IPS-11a (cell line): ENCODE data around the gene SLC39A1.
"Not testable (repeated sequence)": the region's sequence is repeated elsewhere in the genome, so short reads cannot be mapped to it uniquely, and the experiment has no call there.

Source experiments
- H3K4me3 ChIP-seq: one replicate; pipeline ENCODE4 v1.5.1; 2013; ENCODE audit warnings: low read depth, low read length, control low read depth

SLC39A1 gene

GRCh38 chr1:153933430-153933829 lies 29.9 kb downstream of the SLC39A1 start:
- no peak overlapping the region for H3K4me3 ChIP-seq

DNA sequence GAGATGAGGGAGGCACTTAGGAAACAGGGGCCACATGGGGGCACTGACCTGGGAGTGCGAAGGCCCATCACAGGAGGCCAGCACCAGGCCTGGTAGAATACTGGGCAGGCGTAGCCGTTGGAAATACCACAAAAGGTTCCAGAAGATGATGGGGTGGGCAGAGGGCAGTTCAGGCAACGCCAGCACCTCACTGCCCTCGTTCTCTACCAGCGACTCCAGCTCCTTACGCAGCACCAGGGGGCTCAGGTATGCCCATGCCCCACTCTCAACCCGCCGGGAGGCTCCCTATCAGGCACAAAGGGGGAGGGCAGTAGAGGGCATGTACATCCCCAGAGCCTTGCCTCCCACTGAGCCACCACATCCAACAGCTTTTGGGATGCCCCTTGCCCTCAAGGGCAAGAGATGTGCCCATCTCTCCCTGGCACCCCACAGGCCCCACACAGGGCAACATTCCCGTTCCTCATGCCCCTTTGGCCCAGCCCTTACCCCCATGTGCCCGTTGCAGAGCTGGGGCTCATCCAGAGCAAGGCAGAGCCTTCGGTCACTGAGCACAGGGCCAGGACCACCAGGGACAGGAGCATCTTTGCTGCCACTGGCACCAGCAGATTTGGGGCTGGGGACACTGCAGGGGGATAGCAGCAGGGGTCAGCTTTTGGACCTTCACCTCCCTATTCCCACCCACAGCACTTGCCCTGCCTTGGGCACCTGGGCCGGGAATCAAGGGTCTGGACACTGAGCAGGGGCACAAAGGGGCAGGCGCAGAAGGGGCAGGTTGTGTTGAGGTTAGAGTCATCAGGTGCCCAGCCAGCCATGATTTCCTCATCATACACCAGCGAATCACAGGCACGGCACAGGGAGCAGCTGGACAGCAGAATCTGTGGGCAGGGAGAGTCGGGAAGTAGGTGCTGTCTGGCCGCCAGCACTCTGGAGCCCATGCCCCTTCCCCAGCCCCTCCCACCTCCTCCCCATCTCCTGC lies 30.9 kb downstream of the SLC39A1 start:
- H3K4me3 ChIP-seq: no peak overlapping the region

GRCh38 chr1:153929981-153930948 lies 33.1 kb downstream of the SLC39A1 start:
- H3K4me3 ChIP-seq: no peak overlapping the region

DNA sequence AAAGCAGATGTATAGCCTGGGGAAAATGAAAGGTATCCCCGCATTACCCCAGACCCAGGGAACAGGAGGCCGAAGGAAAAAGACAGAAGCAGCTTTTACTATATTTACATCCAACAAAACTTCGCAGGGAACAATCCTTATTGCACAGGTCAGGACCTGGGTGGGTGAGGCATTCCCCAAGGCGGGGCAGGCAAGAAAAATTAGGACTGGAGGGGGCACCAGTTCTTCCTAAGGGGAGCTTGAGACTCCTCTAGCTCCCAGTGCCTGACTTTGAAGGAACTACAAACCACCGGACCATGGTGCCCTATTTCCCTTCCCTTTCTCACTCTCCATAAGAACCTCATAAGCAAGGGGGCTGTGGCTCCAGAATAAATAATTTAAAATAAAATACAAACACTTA lies 33.9 kb downstream of the SLC39A1 start:
- no peak overlapping the region for H3K4me3 ChIP-seq

GRCh38 chr1:153928791-153929341 lies 34.5 kb downstream of the SLC39A1 start:
- no peak overlapping the region for H3K4me3 ChIP-seq

GRCh38 chr1:153928245-153928644 lies 35.1 kb downstream of the SLC39A1 start:
- no peak overlapping the region for H3K4me3 ChIP-seq

DNA sequence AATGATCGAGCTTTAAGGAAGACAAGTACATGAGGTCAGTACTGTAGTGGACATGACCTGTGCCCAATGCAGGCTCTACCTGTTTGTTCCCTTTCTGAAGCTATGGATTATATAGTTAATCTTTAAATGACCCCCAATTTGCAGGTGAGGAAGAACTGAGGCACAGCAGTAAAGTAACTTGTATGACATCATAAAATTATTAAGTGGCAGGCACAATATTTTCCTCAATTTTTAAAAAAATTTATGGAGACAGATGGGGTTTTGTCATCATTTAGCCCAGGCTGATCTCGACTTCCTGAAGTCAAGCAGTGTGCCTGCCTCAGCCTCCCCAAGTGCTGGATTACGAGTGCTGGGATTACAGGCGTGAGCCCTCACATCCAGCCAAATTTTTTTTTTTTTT lies 36.9 kb downstream of the SLC39A1 start:
- no peak overlapping the region for H3K4me3 ChIP-seq

DNA sequence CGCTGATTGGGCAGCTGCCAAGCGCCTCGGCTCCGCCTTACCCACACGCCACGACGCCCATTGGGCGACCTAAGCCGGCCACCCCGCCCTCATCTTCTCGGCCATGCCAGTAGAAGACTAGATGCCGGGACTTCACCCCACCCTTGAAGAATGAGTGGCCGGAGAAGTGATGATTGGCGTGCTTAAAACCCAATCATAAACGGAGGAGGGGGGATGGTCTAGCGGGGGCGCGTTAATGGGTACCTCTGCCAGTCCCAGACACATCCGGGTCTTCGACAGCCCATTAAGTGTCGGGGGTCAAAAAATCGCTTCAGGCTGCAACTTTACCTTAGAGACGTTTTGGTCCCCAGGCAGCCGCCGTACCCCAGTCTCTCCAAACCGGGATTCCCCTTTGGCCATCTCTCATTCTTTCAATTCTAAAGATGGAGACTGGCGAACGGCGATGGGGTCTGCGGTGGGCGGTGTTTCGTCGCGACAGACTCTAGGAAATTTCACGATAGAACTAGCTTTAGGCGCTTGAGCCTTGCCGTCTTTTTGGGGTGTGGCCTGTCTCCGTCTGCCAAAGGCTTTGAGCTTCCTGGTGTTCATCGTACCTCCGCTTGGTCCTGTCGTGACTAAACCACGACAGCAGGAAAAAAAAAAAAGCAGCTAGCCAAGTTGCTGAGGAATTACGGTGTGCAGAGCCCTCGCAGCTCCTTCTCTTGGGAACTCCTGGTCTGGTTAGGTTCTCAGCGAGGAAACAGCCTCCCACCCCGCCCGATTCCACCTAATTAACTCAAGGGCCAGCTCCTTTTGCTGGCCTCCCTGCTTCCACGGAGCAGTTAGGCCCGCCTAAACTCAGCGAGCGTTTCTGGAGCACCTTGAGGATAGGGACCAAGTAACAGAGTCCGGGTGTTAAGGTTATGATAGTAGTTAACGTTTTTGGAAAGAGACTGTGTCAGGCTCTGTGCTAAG lies 40.1 kb downstream of the SLC39A1 start, which contains the start of gene GATAD2B:
Gene GATAD2B, minus strand, starts transcription at position 1 of the 954 bp plus-strand sequence. CDS start 94,625 bp downstream, outside the sequence.
- H3K4me3 ChIP-seq: peak within 1 kb of the TSS; percentile 89

- peak overlapping the region; percentile 89 for H3K4me3 ChIP-seq
Measured at GRCh38 chr1:153922076-153922971, 41.0 kb downstream of the SLC39A1 start.

DNA sequence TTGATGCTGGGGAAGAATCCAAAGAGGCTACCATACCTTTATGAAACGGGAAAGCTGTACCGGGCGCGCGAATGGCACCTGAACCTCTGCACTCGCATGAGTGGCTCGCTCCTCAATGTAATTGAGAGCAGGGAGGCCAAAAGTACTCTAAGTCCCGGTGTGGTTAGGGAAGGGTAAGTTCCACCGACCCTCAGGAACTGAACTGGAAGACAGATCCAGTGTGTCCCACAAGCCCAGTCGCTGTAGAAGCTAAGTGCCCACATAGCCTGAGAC lies 41.6 kb downstream of the SLC39A1 start:
- H3K4me3 ChIP-seq: peak overlapping the region; percentile 89

DNA sequence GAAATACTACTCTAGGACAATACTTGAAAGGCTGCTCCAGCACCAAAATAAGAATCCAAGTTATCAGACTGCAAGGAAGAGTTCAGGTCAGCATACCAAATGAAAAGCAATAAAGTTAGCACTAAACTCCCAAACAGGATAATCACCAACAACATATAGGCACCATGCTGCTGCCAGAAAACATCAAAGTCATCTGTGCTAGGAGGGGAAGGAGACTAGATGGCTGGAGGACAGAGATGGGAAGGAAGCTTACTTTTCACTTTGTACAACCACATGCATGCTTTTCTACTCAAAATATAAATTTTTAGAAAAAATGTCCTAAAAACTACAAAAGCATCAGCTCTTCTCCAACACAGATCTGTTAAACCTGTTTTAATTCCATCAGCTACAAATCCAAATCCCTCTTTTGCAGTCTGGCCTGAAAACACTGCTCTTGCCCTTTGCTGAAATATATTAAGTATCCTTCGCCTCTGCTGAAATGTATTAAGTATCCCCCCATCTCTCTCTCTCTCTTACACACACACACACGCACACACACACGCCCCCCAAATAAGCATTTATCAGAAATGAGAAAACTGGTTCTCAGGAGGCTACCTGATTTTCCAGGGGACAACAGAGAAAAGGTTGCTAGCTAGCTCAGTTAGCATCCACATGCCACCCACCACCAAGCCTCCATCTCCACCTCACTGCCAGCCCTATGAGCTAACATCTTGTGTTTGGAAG lies 42.1 kb downstream of the SLC39A1 start:
- peak overlapping the region; percentile 89 for H3K4me3 ChIP-seq

DNA sequence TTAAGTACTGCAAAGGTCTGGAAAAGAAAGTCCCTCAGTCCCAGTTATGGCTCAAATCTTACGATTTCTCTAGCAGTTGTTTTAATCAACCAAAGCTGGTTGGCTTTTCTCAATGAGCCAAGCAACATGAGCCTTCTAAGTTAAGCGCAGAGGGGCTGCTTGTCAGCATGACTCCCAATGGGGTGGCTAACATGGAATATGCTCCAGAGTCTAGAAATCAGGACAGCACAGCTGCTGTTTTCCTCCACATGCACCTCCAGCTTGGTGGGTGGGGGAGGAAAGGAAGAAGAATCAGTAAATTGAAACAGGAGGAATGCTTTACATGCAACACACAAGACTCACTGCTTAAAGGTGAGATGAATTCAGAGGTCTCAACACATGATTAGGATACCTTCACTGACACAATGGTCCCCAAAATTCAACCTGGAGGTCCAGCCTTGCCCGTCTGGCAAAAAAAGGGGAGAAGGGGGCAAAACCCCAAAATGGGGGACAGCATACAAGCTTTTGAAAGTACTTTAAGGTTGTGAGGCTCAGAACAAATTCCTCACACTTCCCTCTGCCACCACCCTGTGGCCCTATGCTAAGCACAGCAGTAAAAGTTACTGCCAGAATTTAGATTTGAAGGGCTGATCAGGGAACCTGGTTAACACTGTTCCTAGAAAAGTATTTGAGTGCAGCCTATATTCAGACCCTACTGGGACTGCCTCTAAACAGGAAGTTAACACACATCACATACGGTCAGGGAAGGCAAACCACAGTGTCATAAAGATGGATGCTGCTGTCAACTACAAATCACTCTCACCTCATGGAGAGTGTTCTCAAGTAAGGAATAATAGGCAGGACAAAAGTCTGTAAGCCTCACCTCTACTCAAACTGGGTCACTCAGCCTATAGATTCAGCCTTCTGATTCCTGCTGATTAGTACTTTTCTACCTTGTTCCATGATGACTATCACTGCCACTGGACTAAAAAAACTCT lies 43.2 kb downstream of the SLC39A1 start:
- H3K4me3 ChIP-seq: no peak overlapping the region

GRCh38 chr1:153916297-153916696 lies 47.0 kb downstream of the SLC39A1 start:
- no peak overlapping the region for H3K4me3 ChIP-seq

GRCh38 chr1:153912349-153912748 lies 51.0 kb downstream of the SLC39A1 start:
- H3K4me3 ChIP-seq: no peak overlapping the region

GRCh38 chr1:153910560-153910959 lies 52.8 kb downstream of the SLC39A1 start:
- not testable (repeated sequence) for H3K4me3 ChIP-seq
